ENCODE measurements around the gene TNFRSF4. TPM values are rescaled to one million over a fixed set of nuclear protein-coding genes. Genes with fewer than 3 reads are reported as not detected.

The TNFRSF4 gene
- total RNA-seq, 3 donors from 2014 or later (not counting 1 experiment from before 2014, with no cell fraction given): 14.3 to 26.5 (median 15.7) TPM

DNA sequence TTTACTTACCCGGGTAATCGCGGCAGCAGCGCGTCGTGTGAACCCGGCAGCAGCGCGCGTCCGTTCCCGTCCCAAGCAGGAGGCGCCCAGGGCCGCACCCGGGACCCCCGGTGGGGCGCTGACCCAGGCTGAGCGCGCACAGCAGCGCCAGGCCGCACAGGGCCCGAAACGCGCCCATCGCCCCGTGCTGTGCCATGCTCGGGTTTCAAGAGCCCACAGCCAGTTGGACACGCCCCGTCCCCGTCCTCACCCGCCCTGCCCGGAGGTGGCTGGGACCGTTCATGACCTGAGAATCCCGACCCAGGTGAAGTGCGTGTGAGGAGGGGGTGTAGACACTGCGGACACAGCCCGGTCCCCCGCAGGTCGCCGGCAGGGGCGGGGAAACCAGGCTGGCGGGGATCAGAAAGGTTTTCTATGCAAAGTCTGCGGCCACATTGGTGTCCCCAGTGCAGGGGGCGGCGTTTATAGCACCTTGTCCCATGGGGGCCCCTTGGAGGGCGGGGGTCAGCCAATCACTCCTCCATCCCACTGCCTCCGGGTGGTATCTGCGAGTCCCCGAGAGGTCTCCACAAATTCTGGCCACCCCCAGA, 7.5 kb downstream of the TNFRSF4 start, which contains the start of gene TNFRSF18:
TSS of gene TNFRSF18 (minus strand) at position 217 of the 590 bp plus-strand sequence. CDS start at position 196, 21 bp downstream.
- Mint-ChIP-seq H3K9me3 (no peaks in the 10 kb centered on the region), H3K4me3 (peak within 1 kb of the TSS; percentile 80), H3K4me1 (peaks cover 15 to 38% of the 10 kb centered on the region in 2 donors), H3K27ac (peak within 1 kb of the TSS; percentile 93 to 98), H3K36me3 (no peaks in the 10 kb centered on the region), H3K27me3 (ENCODE audit: low read depth in 2 of 2) (no peaks in the 10 kb centered on the region)
- 1% methylated on average over 49 of the region's 49 CpGs for WGBS (ENCODE audit: insufficient coverage)
- DNase-seq (peak; percentile 47 to 64), ATAC-seq (peak; percentile 11 to 17 (median 17))
- TF ChIP-seq, protein P1, sequence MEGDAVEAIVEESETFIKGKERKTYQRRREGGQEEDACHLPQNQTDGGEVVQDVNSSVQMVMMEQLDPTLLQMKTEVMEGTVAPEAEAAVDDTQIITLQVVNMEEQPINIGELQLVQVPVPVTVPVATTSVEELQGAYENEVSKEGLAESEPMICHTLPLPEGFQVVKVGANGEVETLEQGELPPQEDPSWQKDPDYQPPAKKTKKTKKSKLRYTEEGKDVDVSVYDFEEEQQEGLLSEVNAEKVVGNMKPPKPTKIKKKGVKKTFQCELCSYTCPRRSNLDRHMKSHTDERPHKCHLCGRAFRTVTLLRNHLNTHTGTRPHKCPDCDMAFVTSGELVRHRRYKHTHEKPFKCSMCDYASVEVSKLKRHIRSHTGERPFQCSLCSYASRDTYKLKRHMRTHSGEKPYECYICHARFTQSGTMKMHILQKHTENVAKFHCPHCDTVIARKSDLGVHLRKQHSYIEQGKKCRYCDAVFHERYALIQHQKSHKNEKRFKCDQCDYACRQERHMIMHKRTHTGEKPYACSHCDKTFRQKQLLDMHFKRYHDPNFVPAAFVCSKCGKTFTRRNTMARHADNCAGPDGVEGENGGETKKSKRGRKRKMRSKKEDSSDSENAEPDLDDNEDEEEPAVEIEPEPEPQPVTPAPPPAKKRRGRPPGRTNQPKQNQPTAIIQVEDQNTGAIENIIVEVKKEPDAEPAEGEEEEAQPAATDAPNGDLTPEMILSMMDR (IDR thresholded peaks at IDR 0.05): no peak
- H3K4me1 ChIP-seq (ENCODE audit: control insufficient read depth, insufficient read depth, low read length): peaks cover 73% of the 10 kb centered on the region
- no peaks in the 10 kb centered on the region for H3K27me3 ChIP-seq (ENCODE audit: control insufficient read depth, insufficient read depth, low read length)
- no peaks in the 10 kb centered on the region for H3K36me3 ChIP-seq (ENCODE audit: control insufficient read depth, insufficient read depth, low read length)
- peak within 1 kb of the TSS; percentile 49 for H3K27ac ChIP-seq (ENCODE audit: low read length)
- no peaks in the 10 kb centered on the region for H3K9me3 ChIP-seq (ENCODE audit: control insufficient read depth, insufficient read depth, low read length)
- intact Hi-C loops (cut with micrococcal nuclease): loop anchor here (5.0 kb wide), 1 partner anchor 34 kb away; the partner anchor contains the start of gene TTLL10
- H3K4me3 ChIP-seq (ENCODE audit: low read length): peak within 1 kb of the TSS; percentile 41

DNA sequence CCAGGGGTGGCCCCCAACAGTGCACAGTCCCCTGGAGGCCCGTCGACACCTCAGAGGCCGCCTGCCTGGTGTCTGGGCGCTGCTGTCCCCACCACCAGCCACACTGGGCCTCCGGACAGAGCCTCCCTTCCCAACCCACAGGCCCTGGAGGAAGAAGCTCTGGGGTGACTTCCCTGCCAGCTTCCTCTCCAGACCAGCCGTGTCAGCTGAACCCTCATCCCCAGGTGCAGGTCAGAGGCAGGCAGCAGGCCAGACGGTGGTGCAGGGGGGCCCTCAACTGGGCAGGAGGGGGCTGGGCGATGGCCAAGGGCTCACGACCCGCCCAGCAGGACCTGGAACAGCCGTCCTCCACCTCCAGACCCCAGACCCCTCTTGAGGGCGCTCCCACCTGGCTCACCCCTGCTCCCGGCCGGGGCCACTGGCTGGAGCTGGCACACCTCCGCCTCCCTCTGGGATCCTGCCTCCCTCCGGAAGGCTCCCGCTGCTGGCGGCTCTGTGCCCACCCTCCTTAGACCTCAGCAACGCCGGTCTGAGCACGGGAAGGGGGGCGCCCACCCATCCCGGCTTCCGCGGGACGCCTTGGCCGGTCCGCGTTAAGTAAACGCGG, 8.1 kb downstream of the TNFRSF4 start:
- Histone ChIP-seq H3K27me3 (ENCODE audit: control insufficient read depth, insufficient read depth, low read length) (no peaks in the 10 kb centered on the region), H3K27ac (ENCODE audit: low read length) (peak overlapping the region; percentile 49), H3K9me3 (ENCODE audit: control insufficient read depth, insufficient read depth, low read length) (no peaks in the 10 kb centered on the region), H3K4me1 (ENCODE audit: control insufficient read depth, insufficient read depth, low read length) (peaks cover 68% of the 10 kb centered on the region), H3K36me3 (ENCODE audit: control insufficient read depth, insufficient read depth, low read length) (no peaks in the 10 kb centered on the region), H3K4me3 (ENCODE audit: low read length) (peak overlapping the region; percentile 41)
- WGBS (ENCODE audit: insufficient coverage): 14% methylated on average over 31 of the region's 31 CpGs
- intact Hi-C loops (cut with micrococcal nuclease): loop anchor here (5.0 kb wide), 1 partner anchor 34 kb away; the partner anchor contains the start of gene TTLL10
- H3K9me3 Mint-ChIP-seq: no peaks in the 10 kb centered on the region
- H3K4me3 Mint-ChIP-seq: peak overlapping the region; percentile 80
- TF ChIP-seq, protein P1 (IDR thresholded peaks at IDR 0.05): no peak
- H3K4me1 Mint-ChIP-seq: peaks cover 15 to 33% of the 10 kb centered on the region in 2 donors
- peak overlapping the region; percentile 87 to 93 for H3K27ac Mint-ChIP-seq
- ATAC-seq (no peak), DNase-seq (peak; percentile 21 to 31)
- H3K36me3 Mint-ChIP-seq: no peaks in the 10 kb centered on the region
- no peaks in the 10 kb centered on the region for H3K27me3 Mint-ChIP-seq (ENCODE audit: low read depth in 2 of 2)

DNA sequence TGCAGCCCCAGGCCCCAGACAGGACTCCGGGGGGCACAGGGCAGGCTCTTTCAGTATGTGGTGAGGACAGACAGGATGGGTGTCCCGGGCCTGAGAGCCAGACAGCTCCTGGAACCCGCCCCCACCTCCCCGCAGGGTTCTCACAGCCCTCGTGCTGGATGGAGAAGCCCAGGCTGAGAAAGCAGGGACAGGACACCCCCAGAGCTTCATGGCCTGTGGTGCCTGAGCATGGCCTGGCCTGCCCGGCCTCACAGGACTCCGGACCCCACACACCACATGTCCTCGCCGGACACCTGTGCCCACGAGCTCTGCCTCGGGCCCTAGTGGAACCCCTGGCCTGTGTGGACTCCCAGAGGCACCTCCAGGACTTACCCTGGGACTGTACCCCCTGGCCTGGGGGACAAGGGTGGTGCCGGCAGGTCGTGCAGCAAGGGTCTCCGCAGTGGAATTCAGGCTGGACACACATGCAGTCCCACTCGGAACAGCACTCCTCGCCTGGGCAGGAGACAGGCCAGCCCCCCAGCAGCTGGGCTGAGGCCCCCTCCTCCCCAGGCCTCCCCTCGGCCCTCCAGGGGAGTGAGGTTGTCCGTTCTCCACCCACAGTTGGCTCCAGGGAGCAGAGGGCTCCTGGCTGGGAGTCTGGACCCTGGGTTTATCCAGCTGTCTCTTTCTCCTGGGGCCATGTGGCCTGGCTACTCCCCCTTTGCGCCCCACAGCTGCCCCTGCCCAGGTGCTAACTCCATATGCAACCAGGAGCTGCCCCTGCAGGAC, 8.8 kb downstream of the TNFRSF4 start:
- peak overlapping the region; percentile 49 for H3K27ac ChIP-seq (ENCODE audit: low read length)
- no peaks in the 10 kb centered on the region for H3K36me3 ChIP-seq (ENCODE audit: control insufficient read depth, insufficient read depth, low read length)
- no peaks in the 10 kb centered on the region for H3K9me3 ChIP-seq (ENCODE audit: control insufficient read depth, insufficient read depth, low read length)
- TF ChIP-seq, protein P1 (IDR thresholded peaks at IDR 0.05): no peak
- no peaks in the 10 kb centered on the region for H3K9me3 Mint-ChIP-seq
- no peaks in the 10 kb centered on the region for H3K27me3 ChIP-seq (ENCODE audit: control insufficient read depth, insufficient read depth, low read length)
- peaks cover 68% of the 10 kb centered on the region for H3K4me1 ChIP-seq (ENCODE audit: control insufficient read depth, insufficient read depth, low read length)
- peaks cover 21 to 38% of the 10 kb centered on the region in 2 donors for H3K4me1 Mint-ChIP-seq
- ATAC-seq (no peak), DNase-seq (peak in 1 of 2 donors; percentile 23)
- no peaks in the 10 kb centered on the region for H3K27me3 Mint-ChIP-seq (ENCODE audit: low read depth in 2 of 2)
- 88% methylated on average over 19 of the region's 19 CpGs for WGBS (ENCODE audit: insufficient coverage)
- no peaks in the 10 kb centered on the region for H3K36me3 Mint-ChIP-seq
- peak overlapping the region; percentile 75 for H3K4me3 Mint-ChIP-seq
- peak overlapping the region; percentile 41 for H3K4me3 ChIP-seq (ENCODE audit: low read length)
- peak overlapping the region; percentile 87 to 93 for H3K27ac Mint-ChIP-seq
- intact Hi-C loops (cut with micrococcal nuclease): loop anchor here (5.0 kb wide), 1 partner anchor 33 kb away; the partner anchor contains the start of gene TTLL10
